ENCODE measurements around the gene OGFOD3.
A peak's percentile ranks its signal among the peaks of the same experiment; 100 is the strongest.
"Not testable (repeated sequence)": the region's sequence is repeated elsewhere in the genome, so short reads cannot be mapped to it uniquely, and the experiment has no call there.

The OGFOD3 gene

DNA sequence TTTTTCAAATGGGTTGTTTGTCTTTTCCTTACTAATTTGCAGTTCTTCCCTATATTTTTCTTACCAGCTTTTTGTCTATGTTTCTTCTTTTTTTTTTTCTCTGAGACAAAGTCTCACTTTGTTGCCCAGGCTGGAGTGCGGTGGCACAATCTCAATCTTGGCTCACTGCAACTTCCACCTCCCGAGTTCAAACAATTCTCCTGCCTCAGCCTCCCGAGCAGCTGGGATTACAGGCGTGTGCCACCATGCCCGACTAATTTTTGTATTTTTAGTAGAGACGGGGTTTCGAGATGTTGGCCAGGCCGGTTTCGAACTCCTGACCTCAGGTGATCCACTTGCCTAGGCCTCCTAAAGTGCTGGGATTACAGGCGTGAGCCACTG is 45.3 kb downstream of the OGFOD3 start:
- not testable (repeated sequence) for DNase-seq (ENCODE audit: low read depth in 2 of 2)

DNA sequence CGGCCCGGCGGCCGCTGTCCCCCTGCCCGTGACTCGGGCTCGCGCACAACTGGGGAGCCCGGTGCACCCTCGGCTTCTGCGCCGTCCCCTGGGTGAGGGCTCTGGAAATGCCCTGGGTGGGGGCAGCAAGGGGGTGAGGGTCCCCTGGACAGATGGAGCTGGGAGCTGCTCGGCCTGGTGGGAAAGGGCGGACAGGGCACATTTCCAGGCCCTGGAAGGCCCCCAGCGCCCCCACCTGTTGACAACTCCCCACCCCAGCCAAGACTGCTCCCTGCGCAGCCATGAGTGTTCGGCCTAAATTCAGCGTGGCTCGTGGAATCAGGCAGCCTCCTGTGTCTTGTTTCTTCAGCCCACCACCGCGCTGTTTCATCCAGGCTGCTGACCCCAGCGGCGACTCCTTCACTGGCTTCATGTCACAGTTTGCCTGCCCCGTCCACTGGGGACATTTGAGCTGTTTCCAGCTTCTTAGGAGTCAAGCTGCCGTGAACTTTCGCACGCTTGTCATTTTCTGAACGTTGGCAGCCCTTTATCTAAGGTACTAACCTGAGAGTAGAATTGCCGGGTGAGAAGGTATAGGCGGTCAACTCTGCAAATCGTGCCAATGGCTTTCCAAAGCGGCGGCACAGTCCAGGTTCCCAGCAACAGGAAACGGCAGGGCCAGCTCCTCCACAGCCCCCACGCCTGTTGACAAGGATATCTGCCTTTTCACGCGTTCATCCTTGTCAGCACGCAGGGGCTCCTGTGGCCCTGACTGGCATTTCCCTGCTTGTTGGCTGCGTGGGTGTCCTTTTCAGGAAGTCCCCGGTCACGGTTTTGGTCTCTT is 45.9 kb downstream of the OGFOD3 start:
- DNase-seq (ENCODE audit: low read depth in 2 of 2): no peak

DNA sequence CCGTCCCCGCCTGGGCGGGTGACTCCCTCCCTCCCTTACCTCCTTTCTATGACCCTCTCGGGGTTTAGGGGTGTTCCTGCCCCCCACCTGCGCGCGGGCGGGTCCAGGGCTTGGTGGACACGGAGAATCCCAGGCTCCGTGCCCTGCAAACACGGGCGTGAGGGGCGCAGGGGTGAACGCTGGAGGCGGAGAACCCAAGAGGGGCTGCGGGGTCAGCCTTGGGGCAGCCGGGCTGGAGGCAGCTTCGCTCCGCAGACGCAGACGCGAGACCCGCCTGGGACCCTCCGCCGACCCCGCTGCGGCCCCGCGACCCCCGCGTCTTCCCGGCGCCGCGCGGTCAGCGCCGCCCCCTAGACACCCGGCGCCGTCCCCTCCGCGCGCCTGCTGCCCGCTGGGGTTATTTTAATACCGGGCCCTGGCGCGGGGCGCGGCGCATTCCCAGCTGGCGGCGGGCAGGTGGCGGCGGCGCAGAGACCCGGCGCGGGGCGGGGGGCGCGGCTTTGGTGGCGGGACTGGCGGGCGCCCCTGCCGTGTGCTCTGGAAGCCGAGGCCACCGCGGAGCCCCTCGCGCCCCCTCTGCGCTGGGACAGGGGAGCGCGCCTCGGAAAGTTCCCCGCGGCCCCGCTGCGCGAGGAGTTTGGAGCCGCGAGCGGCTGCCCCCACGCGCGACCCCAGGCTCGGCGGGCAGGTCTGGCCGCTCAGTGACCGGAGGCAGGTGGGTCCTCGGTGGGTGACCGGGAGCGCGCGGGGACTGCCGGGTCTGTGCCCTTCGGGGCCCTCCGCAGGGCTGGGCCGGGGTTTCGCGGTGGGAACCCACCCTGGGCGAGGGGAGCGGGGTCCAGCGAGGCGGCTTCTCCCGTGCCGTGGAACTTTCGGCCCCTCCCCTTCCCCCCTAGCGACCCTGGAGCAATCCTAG is 46.8 kb downstream of the OGFOD3 start, which contains the start of gene UTS2R:
UTS2R (plus strand) TSS at position 433 of the 916 bp plus-strand sequence. CDS start 2,560 bp downstream, outside the sequence.
- no peak for DNase-seq (ENCODE audit: low read depth in 2 of 2)

- DNase-seq (ENCODE audit: low read depth in 2 of 2): no peak
These were observed 47.7 kb downstream of the OGFOD3 start for GRCh38 chr17:82370471-82371332.

DNA sequence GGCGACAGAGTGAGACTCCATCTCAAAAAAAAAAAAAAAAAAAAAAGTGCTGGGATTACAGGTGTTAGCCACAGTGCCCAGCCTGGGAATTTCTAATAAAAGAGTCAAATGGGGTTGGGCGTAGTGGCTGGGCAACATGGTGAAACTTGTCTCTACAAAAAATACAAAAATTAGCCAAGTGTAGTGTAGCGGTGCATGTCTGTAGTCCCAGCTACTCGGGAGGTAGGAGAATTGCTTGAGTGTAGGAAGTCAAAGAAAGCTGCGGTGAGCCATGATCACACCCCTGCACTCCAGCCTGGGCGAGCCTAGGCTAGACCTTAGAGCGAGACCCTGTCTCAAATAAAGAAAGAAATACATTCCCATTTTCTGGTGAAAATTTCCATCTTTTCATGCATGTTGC is 49.2 kb downstream of the OGFOD3 start:
- no peak for DNase-seq (ENCODE audit: low read depth in 2 of 2)

DNA sequence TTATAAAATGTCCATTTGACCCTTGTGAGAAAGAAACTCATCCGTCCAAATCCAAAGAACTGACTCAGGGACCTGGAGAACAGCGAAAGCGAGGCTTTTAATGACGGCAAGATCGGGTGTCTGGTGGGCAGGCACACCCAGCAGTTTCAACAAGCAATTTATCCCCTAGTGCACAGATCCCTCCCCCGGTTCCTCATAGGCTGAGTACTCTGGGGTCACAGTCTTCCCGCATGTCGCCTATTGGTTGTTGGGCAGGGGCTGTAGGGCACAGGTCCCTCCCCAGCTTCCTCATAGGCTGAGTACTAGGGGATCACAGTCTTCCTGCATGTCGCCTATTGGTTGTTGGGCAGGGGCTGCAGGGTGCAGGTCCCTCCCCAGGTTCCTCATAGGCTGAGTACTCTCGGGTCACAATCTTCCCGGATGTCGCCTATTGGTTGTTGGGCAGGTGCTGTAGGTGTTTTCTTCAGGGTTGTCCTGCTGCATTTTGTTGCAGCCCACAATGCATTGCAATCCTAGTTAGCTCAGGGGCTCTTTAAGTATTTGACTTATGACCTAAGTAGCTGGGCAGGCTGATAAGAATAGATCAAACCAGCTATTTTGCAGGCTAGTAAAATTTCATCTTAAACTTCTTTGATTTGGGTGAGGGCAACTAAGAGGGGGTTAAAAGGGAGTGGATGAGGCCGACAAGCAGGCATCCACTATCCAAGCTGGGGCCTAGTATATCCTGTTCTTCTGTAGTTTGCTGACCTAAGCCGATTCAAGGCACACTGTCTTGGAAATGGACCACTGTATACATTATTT is 50.5 kb downstream of the OGFOD3 start:
- no peak for DNase-seq (ENCODE audit: low read depth in 2 of 2)

- no peak for DNase-seq (ENCODE audit: low read depth in 2 of 2)
These were observed 51.6 kb downstream of the OGFOD3 start for GRCh38 chr17:82366749-82367148.

GRCh38 chr17:82365606-82366295 is 52.6 kb downstream of the OGFOD3 start:
- no peak for DNase-seq (ENCODE audit: low read depth in 2 of 2)

DNA sequence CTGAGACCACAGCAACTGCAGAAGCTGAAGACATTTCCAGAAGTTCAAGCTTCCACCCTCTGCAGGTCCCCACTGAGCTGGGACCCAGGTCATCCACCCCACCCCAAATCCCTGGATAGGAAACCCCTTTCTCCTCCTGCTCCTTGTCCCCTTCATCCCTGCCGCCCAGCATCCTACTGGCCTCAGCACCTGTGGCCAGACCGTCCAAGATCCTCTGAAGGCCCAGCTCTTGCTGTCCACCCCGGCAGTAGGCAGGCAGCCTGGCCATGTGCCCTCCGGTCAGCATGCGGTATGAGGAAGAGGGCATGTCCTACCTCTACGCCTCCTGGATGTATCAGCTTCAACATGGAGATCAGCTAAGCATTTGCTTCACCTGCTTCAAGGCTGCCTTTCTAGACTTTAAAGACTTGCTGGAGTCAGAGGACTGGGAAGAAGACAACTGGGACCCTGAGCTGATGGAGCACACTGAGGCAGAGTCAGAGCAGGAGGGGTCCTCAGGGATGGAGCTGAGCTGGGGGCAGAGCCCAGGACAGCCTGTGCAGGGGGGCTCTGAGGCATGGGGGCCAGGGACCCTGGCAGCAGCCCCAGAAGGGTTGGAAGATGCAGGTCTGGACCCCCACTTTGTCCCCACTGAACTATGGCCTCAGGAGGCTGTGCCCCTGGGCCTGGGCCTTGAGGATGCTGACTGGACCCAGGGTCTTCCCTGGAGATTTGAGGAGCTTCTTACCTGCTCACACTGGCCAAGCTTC is 56.3 kb downstream of the OGFOD3 start:
- no peak for DNase-seq (ENCODE audit: low read depth in 2 of 2)

DNA sequence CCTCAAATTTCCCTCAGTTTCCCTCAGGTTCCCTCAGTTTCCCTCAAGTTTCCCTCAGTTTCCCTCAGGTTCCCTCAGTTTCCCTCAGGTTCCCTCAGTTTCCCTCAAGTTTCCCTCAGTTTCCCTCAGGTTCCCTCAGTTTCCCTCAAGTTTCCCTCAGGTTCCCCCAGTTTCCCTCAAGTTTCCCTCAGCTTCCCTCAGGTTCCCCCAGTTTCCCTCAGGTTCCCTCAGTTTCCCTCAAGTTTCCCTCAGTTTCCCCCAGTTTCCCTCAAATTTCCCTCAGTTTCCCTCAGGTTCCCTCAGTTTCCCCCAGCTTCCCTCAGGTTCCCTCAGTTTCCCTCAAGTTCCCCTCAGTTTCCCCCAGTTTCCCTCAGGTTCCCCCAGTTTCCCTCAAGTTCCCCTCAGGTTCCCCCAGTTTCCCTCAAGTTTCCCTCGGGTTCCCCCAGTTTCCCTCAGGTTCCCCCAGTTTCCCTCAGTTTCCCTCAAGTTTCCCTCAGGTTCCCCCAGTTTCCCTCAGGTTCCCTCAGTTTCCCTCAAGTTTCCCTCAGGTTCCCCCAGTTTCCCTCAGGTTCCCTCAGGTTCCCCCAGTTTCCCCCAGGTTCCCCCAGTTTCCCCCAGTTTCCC is 58.8 kb downstream of the OGFOD3 start:
- DNase-seq (ENCODE audit: low read depth in 2 of 2): not testable (repeated sequence)

DNA sequence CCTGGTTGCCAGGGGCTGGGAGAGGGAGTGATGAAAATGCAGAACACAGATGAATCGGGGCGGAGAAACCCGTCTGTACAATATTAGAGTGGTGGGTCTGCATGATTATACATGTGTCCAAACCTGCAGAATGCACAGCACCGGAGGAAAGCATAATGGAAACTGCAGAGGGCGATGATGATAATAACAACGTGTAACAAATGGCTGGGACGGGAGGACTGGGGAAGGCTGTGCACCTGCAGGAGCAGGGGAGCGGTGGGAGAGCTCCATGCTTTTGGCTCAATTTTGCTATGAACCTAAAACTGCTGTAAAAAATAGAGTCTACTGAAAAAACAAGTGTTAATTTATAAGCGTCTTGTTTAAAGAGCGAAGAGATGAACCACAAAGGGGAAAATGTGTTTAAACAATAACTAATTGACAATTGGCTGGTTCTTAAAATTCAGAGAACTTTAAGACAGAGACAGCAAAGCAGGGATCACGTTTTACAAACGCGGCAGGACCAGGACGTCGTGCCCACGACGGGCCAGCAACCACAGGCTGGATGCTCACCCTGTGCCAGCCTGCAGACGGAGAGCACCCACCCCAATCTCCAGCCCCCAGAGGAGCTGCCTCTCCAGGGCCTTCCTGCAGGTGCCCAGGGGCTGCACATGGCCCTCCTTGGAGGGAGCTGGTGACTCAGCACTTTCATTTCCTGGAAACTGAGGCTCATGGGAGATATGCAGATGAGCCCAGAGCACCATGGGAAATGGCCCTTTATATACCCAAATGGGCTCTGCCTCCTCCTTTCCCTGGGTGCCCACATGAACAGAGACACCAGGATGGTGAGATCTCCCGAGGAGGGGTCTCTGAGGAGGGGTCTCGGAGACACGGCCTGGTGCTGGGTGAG is 59.7 kb downstream of the OGFOD3 start, which contains the start of gene TEX19:
TEX19 (plus strand) TSS at position 783 of the 886 bp plus-strand sequence. CDS start 2,904 bp downstream, outside the sequence.
- peak in 1 of 2 donors; percentile 16 for DNase-seq (ENCODE audit: low read depth in 2 of 2)

GRCh38 chr17:82357394-82357793 is 61.0 kb downstream of the OGFOD3 start:
- DNase-seq (ENCODE audit: low read depth in 2 of 2): no peak

DNA sequence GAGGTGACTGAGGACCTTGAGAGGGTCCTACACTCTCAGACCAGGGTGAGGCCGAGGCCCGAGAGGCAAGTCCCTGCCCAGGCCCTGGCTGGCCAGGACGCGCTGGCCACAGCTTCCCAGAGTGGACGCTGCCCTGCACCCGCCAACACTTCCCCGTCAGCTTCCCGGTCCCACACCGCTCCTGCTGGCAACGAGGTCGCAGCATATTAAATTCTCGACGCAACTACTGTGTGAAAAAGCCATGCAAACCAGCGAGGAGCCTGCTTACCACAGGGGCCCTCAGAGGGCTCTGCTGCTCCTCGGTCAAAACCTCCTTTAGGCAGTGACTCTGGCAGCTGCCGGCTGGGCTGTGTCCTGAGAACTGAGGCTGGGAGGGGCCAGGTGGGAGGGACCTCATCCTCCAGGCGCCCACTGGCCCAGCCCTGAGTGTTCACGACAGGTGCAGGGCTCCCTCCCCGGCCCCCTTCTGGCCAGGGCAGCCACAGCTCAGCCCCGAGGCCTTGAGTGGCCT is 61.5 kb downstream of the OGFOD3 start:
- DNase-seq (ENCODE audit: low read depth in 2 of 2): no peak

DNA sequence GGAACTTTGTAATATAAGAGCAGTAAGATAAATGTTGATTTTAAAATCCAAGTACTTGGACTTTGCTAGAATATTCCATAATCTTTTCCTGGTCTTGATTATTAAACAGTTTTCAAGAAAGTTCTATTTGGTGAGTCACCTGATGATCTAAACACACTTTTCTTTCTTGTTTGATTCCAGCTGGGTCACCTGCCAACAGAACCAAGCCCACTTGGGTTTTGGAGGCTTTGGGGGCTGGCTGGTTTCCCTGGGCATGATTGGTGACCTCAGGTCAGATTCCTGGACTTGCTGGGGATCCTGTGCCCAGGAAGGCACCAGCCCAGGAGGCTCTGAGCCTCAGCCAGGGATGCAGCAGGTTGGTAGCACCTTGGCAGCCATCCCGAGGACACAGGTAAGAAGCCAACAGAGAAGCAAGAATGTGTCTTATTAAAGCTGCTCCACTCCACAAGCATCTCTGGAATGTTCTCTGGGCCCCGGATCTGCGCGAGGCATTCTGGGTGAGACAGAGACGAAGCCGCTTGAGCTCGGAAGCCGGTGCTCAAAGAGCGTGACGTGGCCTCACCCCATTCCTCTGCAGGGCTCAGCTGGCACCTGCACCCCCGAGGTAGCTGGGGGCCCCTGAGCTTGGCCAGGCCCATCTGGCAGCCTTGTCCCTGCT is 62.5 kb downstream of the OGFOD3 start:
- no peak for DNase-seq (ENCODE audit: low read depth in 2 of 2)

DNA sequence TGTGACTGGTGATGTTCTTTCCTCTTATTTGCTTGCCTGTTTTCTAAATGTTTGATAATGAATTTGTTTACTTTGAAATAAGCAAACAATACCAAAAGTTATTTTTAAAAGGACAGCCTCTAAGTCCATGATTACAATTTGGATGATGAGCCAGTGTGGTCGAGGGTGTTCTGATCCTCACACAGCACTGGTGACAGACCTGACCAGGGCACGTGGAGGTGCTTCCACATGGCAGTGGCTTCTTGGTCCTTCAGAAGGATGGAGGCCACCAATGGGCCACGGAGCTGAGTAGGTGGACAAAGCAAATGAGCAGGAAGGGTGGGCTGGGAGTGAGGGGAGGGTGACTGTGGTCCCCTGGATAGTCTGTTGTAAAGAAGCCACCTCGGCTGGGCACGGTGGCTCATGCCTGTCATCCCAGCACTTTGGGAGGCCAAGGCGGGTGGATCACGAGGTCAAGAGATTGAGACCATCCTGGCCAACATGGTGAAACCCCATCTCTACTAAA is 63.5 kb downstream of the OGFOD3 start:
- DNase-seq (ENCODE audit: low read depth in 2 of 2): no peak

DNA sequence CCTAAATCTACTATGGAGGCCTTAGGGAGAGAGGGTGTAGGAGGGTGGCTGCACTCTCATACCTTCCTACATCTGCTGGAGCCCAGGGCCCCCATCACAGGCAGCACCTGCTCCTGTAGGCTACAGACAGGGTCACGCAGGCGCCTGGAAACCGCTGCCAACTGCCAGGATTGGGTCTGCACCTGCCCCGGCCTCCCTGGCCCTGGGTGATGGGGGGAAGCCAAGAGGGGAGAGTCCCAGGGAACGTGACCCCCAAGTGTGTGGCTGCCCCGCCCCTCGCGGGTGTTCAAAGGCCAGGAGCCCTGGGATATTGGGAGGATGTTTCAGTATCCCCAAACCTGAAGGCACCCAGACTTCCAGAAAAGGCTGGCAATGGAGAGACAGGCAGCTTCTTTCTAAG is 64.9 kb downstream of the OGFOD3 start:
- no peak for DNase-seq (ENCODE audit: low read depth in 2 of 2)

Data from stimulated activated CD8-positive, alpha-beta memory T cell treated with anti-CD3 and anti-CD28 coated beads, Interleukin-15, amount 100 ng/mL, for 4 hours (primary cell).